ENCODE data around the gene RPH3AL.

- no peak for TF ChIP-seq ZNF660 (tag by site-specific recombination; IDR thresholded peaks at IDR 0.05)
- TF ChIP-seq CTCF (tag by site-specific recombination; IDR thresholded peaks at IDR 0.05): no peak
- no peak for TF ChIP-seq REST (tag by site-specific recombination; IDR thresholded peaks at IDR 0.05)
- no peak for TF ChIP-seq MEIS1 (CRISPR knock-in tag; IDR thresholded peaks at IDR 0.05; ENCODE audit: borderline replicate concordance)
- no peak for TF ChIP-seq TCF7L2 (IDR thresholded peaks at IDR 0.05; ENCODE audit: borderline replicate concordance, low read depth, low read length)
- TF ChIP-seq HIC1 (tag by site-specific recombination; IDR thresholded peaks at IDR 0.05): no peak
- no peak for TF ChIP-seq SALL2 (tag by site-specific recombination; IDR thresholded peaks at IDR 0.05; ENCODE audit: borderline replicate concordance)
- no peak for TF ChIP-seq ZNF18 (tag by site-specific recombination; IDR thresholded peaks at IDR 0.05)
- TF ChIP-seq ZBTB44 (tag by site-specific recombination; IDR thresholded peaks at IDR 0.05): no peak
- no peak for TF ChIP-seq ATF2 (tag by site-specific recombination; IDR thresholded peaks at IDR 0.05; ENCODE audit: low read depth)
- no peak for TF ChIP-seq ZNF274 (IDR thresholded peaks at IDR 0.05; ENCODE audit: low read length)
- TF ChIP-seq ZNF274 (tag by site-specific recombination; IDR thresholded peaks at IDR 0.05; ENCODE audit: borderline replicate concordance): no peak
Observed at GRCh38 chr17:394718-395095, 42.1 kb upstream of the RPH3AL start.
